Central memory CD8-positive, alpha-beta T cell (primary cell): Measurements from ENCODE around the gene EZR.
A peak's percentile ranks its signal among the peaks of the same experiment; 100 is the strongest.

Experiments
- ATAC-seq: fragments of 150-1000 bp; cut with Tn5 transposase; replicated peaks from 2 replicates; pipeline ENCODE4 v1.10.0; 2022; ENCODE audit warnings: mild to moderate bottlenecking, moderate FRiP score, moderate number of reproducible peaks; ENCODE audit not compliant: poor library complexity, severe bottlenecking; ENCODE audit errors: extremely low read depth
- DNase-seq, 2 donors: peaks; one replicate each; pipeline ENCODE4 v3.0.0; 2021; ENCODE audit warnings: low spot score in 2 of 2
- H3K27ac Mint-ChIP-seq: one replicate; pipeline ENCODE4 v1.8.0; 2022; ENCODE audit warnings: low read depth, mild to moderate bottlenecking, moderate library complexity, mixed read lengths
- H3K27me3 Mint-ChIP-seq: one replicate; pipeline ENCODE4 v1.8.0; 2022; ENCODE audit warnings: mixed read lengths
- H3K36me3 Mint-ChIP-seq: one replicate; pipeline ENCODE4 v1.8.0; 2022; ENCODE audit warnings: mild to moderate bottlenecking, moderate library complexity, mixed read lengths; ENCODE audit not compliant: insufficient read depth
- H3K4me1 Mint-ChIP-seq: one replicate; pipeline ENCODE4 v1.8.0; 2022; ENCODE audit warnings: mixed read lengths
- H3K4me3 Mint-ChIP-seq: one replicate; pipeline ENCODE4 v1.8.0; 2022; ENCODE audit warnings: mild to moderate bottlenecking, moderate library complexity, mixed read lengths
- H3K9me3 Mint-ChIP-seq: one replicate; pipeline ENCODE4 v1.8.0; 2022; ENCODE audit warnings: mixed read lengths

EZR gene

DNA sequence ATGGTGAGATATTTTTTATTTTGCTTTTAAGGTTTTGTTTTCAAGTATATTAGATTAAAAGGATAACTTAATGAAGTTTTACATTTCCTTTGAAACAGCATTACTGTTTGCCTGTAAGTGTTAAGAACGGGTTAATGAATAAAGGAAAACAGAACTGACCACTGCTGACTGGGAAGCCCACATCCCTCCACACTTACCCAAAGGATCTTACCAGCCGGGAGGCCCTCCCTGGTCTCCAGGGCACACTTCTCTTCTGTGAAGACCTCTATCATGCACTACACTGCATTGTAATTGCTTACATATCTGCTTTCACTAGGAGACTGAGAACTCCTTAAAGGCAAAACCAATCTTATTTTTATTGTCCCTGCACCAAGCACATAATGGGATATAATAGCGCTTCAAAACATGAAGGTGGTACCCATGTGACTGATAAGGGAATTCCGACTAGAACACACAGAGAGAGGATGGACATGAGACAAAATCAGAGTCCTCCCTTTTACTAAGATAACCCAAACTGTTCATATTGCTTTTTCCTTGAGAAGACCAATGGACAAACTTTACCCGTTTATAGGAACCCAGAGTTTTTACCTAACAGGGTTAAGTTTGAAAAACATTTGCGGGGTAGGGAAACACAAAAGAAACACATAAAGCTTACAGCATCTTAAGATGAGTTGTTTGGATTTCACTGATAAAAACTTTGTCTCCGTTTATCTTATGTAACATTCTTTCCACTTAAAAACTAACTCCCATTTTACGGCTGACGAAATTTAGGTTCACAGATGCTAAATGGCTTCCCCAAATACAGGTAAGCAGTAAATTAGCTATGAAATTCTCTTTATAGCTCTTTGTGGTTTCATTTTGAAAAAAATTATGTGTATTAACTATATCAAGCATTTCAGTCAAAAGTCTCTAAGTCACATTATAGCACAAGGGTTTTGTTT lies 8.7 kb downstream of the EZR start:
- ATAC-seq (no peak), DNase-seq (no peak)
- Mint-ChIP-seq H3K9me3 (no peaks in the 10 kb centered on the region), H3K4me3 (peak overlapping the region; percentile 62), H3K27me3 (no peaks in the 10 kb centered on the region), H3K27ac (peak overlapping the region; percentile 93), H3K4me1 (peaks cover 92% of the 10 kb centered on the region), H3K36me3 (peaks cover 75% of the 10 kb centered on the region)

DNA sequence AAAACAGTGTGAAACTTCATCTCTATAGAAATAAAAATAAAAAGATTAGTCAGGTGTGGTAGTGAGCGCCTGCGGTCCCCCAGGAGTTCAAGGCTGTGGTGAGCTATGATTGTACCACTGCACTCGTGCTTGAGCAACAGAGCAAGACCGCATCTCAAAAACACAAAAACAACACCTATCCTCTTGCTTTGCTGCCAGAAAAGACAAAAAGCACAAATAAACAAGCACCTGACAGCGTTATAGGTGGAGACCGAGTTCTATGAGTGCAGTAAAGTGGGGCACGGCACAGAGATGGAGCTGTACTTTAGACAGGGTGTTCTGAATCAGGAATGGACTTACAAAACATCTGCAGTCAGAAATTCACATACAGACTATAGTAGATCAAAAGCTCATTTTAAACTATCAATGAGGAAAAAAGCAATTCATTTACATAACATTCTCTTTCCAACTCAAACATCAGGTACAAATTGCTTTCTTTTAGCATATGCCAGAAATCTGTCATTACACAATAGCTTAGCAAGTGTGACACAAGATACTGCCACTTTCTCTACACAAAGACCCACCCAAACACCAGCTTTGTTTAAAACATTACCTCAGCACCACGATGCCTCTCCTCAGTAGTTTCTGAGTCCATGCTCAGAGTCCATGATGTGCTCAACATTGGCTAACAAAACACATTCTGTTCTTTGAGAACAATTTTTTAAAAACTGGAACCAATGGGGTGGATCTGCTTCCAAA lies 10.1 kb downstream of the EZR start:
- peak in 1 of 2 donors; percentile 68 for DNase-seq
- H3K4me1 Mint-ChIP-seq = peaks cover 92% of the 10 kb centered on the region
- H3K27ac Mint-ChIP-seq = peak overlapping the region; percentile 93
- peak overlapping the region; percentile 62 for H3K4me3 Mint-ChIP-seq
- H3K9me3 Mint-ChIP-seq = no peaks in the 10 kb centered on the region
- ATAC-seq = peak; percentile 76
- H3K27me3 Mint-ChIP-seq = no peaks in the 10 kb centered on the region
- H3K36me3 Mint-ChIP-seq = peaks cover 65% of the 10 kb centered on the region

DNA sequence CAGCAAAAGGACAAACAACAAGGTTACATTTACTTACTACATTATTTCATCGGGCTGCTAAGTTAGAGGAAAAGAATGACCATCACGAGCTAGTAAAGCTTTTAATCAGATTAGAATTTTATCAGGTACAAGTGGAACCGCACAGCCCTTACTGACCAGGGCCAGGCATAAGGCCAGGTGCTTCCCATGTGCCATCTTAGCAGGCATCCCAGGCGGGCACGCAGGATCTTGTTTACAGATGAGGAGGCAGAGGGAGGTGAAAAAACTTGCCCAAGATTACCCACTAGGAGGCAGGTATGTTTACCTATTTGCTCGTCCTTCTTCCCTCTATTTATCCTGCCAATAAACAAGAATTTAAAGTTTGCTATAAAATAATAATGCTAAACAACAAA lies 10.7 kb downstream of the EZR start:
- DNase-seq (no peak), ATAC-seq (no peak)
- peak overlapping the region; percentile 93 for H3K27ac Mint-ChIP-seq
- no peaks in the 10 kb centered on the region for H3K9me3 Mint-ChIP-seq
- H3K4me3 Mint-ChIP-seq = peak overlapping the region; percentile 62
- H3K27me3 Mint-ChIP-seq = no peaks in the 10 kb centered on the region
- H3K4me1 Mint-ChIP-seq = peaks cover 92% of the 10 kb centered on the region
- H3K36me3 Mint-ChIP-seq = peaks cover 66% of the 10 kb centered on the region

GRCh38 chr6:158807515-158808441 lies 11.4 kb downstream of the EZR start:
- peak overlapping the region; percentile 62 for H3K4me3 Mint-ChIP-seq
- no peak for ATAC-seq
- no peaks in the 10 kb centered on the region for H3K9me3 Mint-ChIP-seq
- DNase-seq = no peak
- peak overlapping the region; percentile 93 for H3K27ac Mint-ChIP-seq
- peaks cover 62% of the 10 kb centered on the region for H3K36me3 Mint-ChIP-seq
- no peaks in the 10 kb centered on the region for H3K27me3 Mint-ChIP-seq
- H3K4me1 Mint-ChIP-seq = peaks cover 91% of the 10 kb centered on the region

- peak overlapping the region; percentile 62 for H3K4me3 Mint-ChIP-seq
- peak overlapping the region; percentile 93 for H3K27ac Mint-ChIP-seq
- H3K36me3 Mint-ChIP-seq = peaks cover 62% of the 10 kb centered on the region
- ATAC-seq (no peak), DNase-seq (no peak)
- no peaks in the 10 kb centered on the region for H3K27me3 Mint-ChIP-seq
- no peaks in the 10 kb centered on the region for H3K9me3 Mint-ChIP-seq
- H3K4me1 Mint-ChIP-seq = peaks cover 91% of the 10 kb centered on the region
Observed at GRCh38 chr6:158805698-158806377, 13.3 kb downstream of the EZR start.

GRCh38 chr6:158804207-158804606 lies 15.0 kb downstream of the EZR start:
- Mint-ChIP-seq H3K36me3 (peaks cover 60% of the 10 kb centered on the region), H3K9me3 (no peaks in the 10 kb centered on the region), H3K27ac (peak overlapping the region; percentile 93), H3K4me3 (peak overlapping the region; percentile 73), H3K27me3 (no peaks in the 10 kb centered on the region), H3K4me1 (peaks cover 84% of the 10 kb centered on the region)
- ATAC-seq = no peak
- DNase-seq = no peak

DNA sequence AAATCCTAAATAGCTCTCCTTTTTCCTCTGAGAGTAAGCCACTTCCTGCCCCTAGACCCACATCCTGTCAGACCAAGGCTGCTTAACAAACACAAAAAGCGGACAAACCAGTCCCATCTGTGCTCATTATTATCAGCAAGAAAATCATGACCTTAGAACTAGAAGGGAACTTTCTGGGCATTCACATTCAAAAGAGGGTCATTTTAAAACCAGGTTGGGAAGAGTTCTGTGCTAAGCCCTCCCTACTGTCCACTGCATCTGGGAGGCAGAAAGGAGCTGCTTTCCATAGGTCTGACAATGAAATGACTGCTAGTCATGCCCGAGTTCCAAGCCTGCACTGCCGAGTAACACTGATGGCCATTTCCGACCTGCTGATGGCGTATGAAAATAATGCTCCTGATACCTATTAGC lies 15.4 kb downstream of the EZR start:
- no peaks in the 10 kb centered on the region for H3K27me3 Mint-ChIP-seq
- ATAC-seq = peak; percentile 79
- peaks cover 58% of the 10 kb centered on the region for H3K36me3 Mint-ChIP-seq
- peaks cover 84% of the 10 kb centered on the region for H3K4me1 Mint-ChIP-seq
- no peaks in the 10 kb centered on the region for H3K9me3 Mint-ChIP-seq
- peak overlapping the region; percentile 73 for H3K4me3 Mint-ChIP-seq
- DNase-seq = peak in 1 of 2 donors; percentile 47
- peak overlapping the region; percentile 93 for H3K27ac Mint-ChIP-seq

- H3K4me3 Mint-ChIP-seq = no peak overlapping the region
- no peaks in the 10 kb centered on the region for H3K27me3 Mint-ChIP-seq
- peaks cover 52% of the 10 kb centered on the region for H3K36me3 Mint-ChIP-seq
- H3K4me1 Mint-ChIP-seq = peaks cover 79% of the 10 kb centered on the region
- peak overlapping the region; percentile 38 for H3K27ac Mint-ChIP-seq
- DNase-seq (no peak), ATAC-seq (no peak)
- no peaks in the 10 kb centered on the region for H3K9me3 Mint-ChIP-seq
Observed at GRCh38 chr6:158801655-158802294, 17.4 kb downstream of the EZR start.

- Mint-ChIP-seq H3K27ac (peak overlapping the region; percentile 23), H3K4me1 (peaks cover 78% of the 10 kb centered on the region), H3K36me3 (peaks cover 55% of the 10 kb centered on the region), H3K4me3 (peak overlapping the region; percentile 25), H3K27me3 (no peaks in the 10 kb centered on the region), H3K9me3 (no peaks in the 10 kb centered on the region)
- no peak for ATAC-seq
- DNase-seq = no peak
Observed at GRCh38 chr6:158799051-158799792, 19.9 kb downstream of the EZR start.

- H3K27ac Mint-ChIP-seq = peak overlapping the region; percentile 23
Observed at GRCh38 chr6:158798311-158798710, 20.9 kb downstream of the EZR start.

More at GRCh38 chr6:158798311-158798710, 20.9 kb downstream of the EZR start:
- H3K27me3 Mint-ChIP-seq = no peaks in the 10 kb centered on the region
- DNase-seq (no peak), ATAC-seq (no peak)
- H3K36me3 Mint-ChIP-seq = peaks cover 53% of the 10 kb centered on the region
- H3K4me3 Mint-ChIP-seq = no peak overlapping the region
- H3K4me1 Mint-ChIP-seq = peaks cover 78% of the 10 kb centered on the region
- no peaks in the 10 kb centered on the region for H3K9me3 Mint-ChIP-seq
